OCI-LY7 (cell line): ENCODE data around the gene NAA10.

Source experiments
- CTCF ChIP-seq: fragments of 200-600 bp; sonication (generic); conservative IDR thresholded peaks from 2 replicates; pipeline ENCODE4 v1.5.1; 2014; ENCODE audit warnings: mild to moderate bottlenecking, antibody characterized with exemption, low read length, moderate library complexity, mixed read lengths
- EZH2phosphoT487 ChIP-seq: fragments of 200-600 bp; sonication (generic); IDR thresholded peaks from 2 replicates; pipeline ENCODE4 v1.6.1; 2018; ENCODE audit warnings: low read depth, borderline replicate concordance, mild to moderate bottlenecking, mixed run types, antibody characterized with exemption, low read length, moderate library complexity, mixed read lengths

GRCh38 chrX:153931151-153931550 lies 3.7 kb downstream of the NAA10 start:
- no peak for TF ChIP-seq CTCF
- no peak for TF ChIP-seq EZH2phosphoT487
